EH (cell line): Measurements from ENCODE around the gene HCFC1R1.

Experiments
- DNase-seq: peaks from one replicate; pipeline ENCODE4 v3.0.0-alpha.2; 2015; ENCODE audit warnings: low read depth

Gene HCFC1R1

GRCh38 chr16:2976201-2976600, 47.5 kb downstream of the HCFC1R1 start:
- DNase-seq = no peak

GRCh38 chr16:2975161-2975795, 48.5 kb downstream of the HCFC1R1 start:
- no peak for DNase-seq

GRCh38 chr16:2974319-2975056, 49.3 kb downstream of the HCFC1R1 start:
- DNase-seq = no peak

GRCh38 chr16:2973605-2974318, 50.0 kb downstream of the HCFC1R1 start:
- no peak for DNase-seq

- DNase-seq = no peak
These were observed 50.6 kb downstream of the HCFC1R1 start for GRCh38 chr16:2973093-2973492.
